ENCODE measurements around the gene MAD1L1. TPM values are rescaled to one million over a fixed set of nuclear protein-coding genes. Genes with fewer than 3 reads are reported as not detected.

The MAD1L1 gene
- total RNA-seq, 2 experiments from 2014 or later, result 40.0 to 44.7 TPM

- intact Hi-C loops (cut with micrococcal nuclease), result no loop called here
- Mint-ChIP-seq H3K36me3 (ENCODE audit: low read depth) (peaks cover 20% of the 10 kb centered on the region), H3K27me3 (no peaks in the 10 kb centered on the region), H3K4me1 (ENCODE audit: low read depth) (peaks cover 4% of the 10 kb centered on the region), H3K9me3 (no peaks in the 10 kb centered on the region), H3K4me3 (no peak overlapping the region), H3K27ac (no peak overlapping the region)
- CTCF ChIA-PET, result no interaction called here
- DNase-seq (no peak), ATAC-seq (no peak)
- POLR2A ChIA-PET, result no interaction called here
- no peak for TF ChIP-seq CTCF (IDR thresholded peaks at IDR 0.05)
Measured at GRCh38 chr7:2224934-2225333, 7.8 kb downstream of the MAD1L1 start.

DNA sequence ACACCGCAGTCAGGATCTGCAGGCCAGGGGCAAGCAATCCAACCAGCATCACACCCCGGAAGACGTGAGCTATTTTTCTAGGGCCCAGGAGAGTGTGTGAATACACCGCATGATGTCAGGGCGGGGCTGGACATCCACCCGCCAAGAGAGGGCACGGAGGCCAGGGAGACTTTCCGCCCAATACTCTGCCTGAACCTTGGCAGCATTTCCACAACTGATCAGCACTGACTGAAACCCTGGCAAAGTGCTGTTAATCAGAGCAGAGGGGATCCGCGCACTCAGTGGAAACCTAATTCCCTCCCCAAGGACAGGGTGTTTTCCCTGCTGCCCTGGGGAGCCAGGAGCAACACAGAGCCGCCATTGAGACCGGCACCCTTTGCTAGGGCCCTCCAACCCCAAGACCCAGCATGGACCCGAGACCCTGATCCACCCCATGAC is 8.2 kb downstream of the MAD1L1 start:
- DNase-seq, result no peak
- peaks cover 17% of the 10 kb centered on the region for H3K36me3 Mint-ChIP-seq (ENCODE audit: low read depth)
- no peak for ATAC-seq
- H3K4me1 Mint-ChIP-seq (ENCODE audit: low read depth), result peaks cover 3% of the 10 kb centered on the region
- H3K27me3 Mint-ChIP-seq, result no peaks in the 10 kb centered on the region
- H3K4me3 Mint-ChIP-seq, result no peak overlapping the region
- intact Hi-C loops (cut with micrococcal nuclease), result no loop called here
- no peak overlapping the region for H3K27ac Mint-ChIP-seq
- no peak for TF ChIP-seq CTCF (IDR thresholded peaks at IDR 0.05)
- CTCF ChIA-PET, result no interaction called here
- H3K9me3 Mint-ChIP-seq, result no peaks in the 10 kb centered on the region
- POLR2A ChIA-PET, result interaction anchor here (1.0 kb wide), 1 partner anchor 8 kb away, joined by 3 read pairs; the partner anchor contains the start of gene MAD1L1

- Mint-ChIP-seq H3K4me3 (no peak overlapping the region), H3K27ac (no peak overlapping the region), H3K27me3 (no peaks in the 10 kb centered on the region), H3K4me1 (ENCODE audit: low read depth) (peaks cover 2% of the 10 kb centered on the region), H3K36me3 (ENCODE audit: low read depth) (peaks cover 16% of the 10 kb centered on the region), H3K9me3 (no peaks in the 10 kb centered on the region)
- ChIA-PET CTCF (no interaction called here), POLR2A (interaction anchor here (1.0 kb wide), 1 partner anchor 10 kb away, joined by 3 read pairs; the partner anchor contains the start of gene MAD1L1)
- DNase-seq (no peak), ATAC-seq (no peak)
- no peak for TF ChIP-seq CTCF (IDR thresholded peaks at IDR 0.05)
- intact Hi-C loops (cut with micrococcal nuclease), result no loop called here
Measured at GRCh38 chr7:2223321-2223720, 9.4 kb downstream of the MAD1L1 start.

- Mint-ChIP-seq H3K9me3 (no peaks in the 10 kb centered on the region), H3K27ac (no peak overlapping the region), H3K4me3 (no peak overlapping the region), H3K36me3 (ENCODE audit: low read depth) (peaks cover 11% of the 10 kb centered on the region), H3K4me1 (ENCODE audit: low read depth) (no peaks in the 10 kb centered on the region), H3K27me3 (no peaks in the 10 kb centered on the region)
- ATAC-seq (no peak), DNase-seq (no peak)
- no peak for TF ChIP-seq CTCF (IDR thresholded peaks at IDR 0.05)
- ChIA-PET POLR2A (no interaction called here), CTCF (no interaction called here)
- intact Hi-C loops (cut with micrococcal nuclease), result no loop called here
Measured at GRCh38 chr7:2222516-2222915, 10.2 kb downstream of the MAD1L1 start.

GRCh38 chr7:2220954-2221353 is 11.8 kb downstream of the MAD1L1 start:
- H3K36me3 Mint-ChIP-seq (ENCODE audit: low read depth), result peaks cover 15% of the 10 kb centered on the region
- intact Hi-C loops (cut with micrococcal nuclease), result no loop called here
- CTCF ChIA-PET, result no interaction called here

More at GRCh38 chr7:2220954-2221353, 11.8 kb downstream of the MAD1L1 start:
- no peak overlapping the region for H3K4me3 Mint-ChIP-seq
- DNase-seq (no peak), ATAC-seq (no peak)
- no peak overlapping the region for H3K27ac Mint-ChIP-seq
- TF ChIP-seq CTCF (IDR thresholded peaks at IDR 0.05), result no peak
- H3K9me3 Mint-ChIP-seq, result no peaks in the 10 kb centered on the region
- no peaks in the 10 kb centered on the region for H3K27me3 Mint-ChIP-seq
- no peaks in the 10 kb centered on the region for H3K4me1 Mint-ChIP-seq (ENCODE audit: low read depth)
- POLR2A ChIA-PET, result interaction anchor here (0.9 kb wide), 1 partner anchor 148 kb away, joined by 3 read pairs; no protein-coding TSS in a partner anchor

Measured in activated CD8-positive, alpha-beta T cell treated with anti-CD3 and anti-CD28 coated beads for 36 hours (primary cell).